OCI-LY1 (cell line): ENCODE data around the gene DBF4.

ENCODE experiments used
- CTCF ChIP-seq: fragments of 200-600 bp; sonication (generic), shearing (Covaris generic); IDR thresholded peaks from 2 replicates; pipeline ENCODE4 v1.5.1; 2017; ENCODE audit warnings: mild to moderate bottlenecking, antibody characterized with exemption, low read length, moderate library complexity, mixed read lengths
- EZH2 ChIP-seq: fragments of 200-600 bp; sonication (generic), shearing (Covaris generic); IDR thresholded peaks from 2 replicates; pipeline ENCODE4 v1.8.0; 2017; ENCODE audit warnings: borderline replicate concordance, mixed run types, mild to moderate bottlenecking, antibody characterized with exemption, low read length, moderate library complexity, mixed read lengths

DNA sequence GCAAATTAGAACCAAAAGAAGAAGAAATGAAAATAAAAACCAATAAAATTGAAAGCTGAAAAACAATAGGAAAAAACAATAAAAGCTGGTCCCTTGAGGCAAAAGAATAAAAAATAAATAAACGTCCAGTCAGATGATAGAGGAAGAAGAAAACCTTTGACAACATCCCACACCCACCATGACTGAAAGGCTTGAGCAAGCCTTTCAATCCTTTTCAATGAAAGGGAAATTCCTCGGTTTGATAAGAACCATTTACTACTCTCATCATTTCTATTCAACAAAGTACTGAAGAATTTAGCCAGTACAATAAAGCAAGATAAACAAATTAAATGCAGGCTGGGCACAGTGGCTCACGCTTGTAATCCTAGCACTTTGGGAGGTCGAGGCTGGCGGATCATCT, 3.9 kb upstream of the DBF4 start:
- no peak for TF ChIP-seq CTCF
- TF ChIP-seq EZH2: no peak
